ENCODE measurements around the gene LEUTX. TPM values are rescaled to one million over a fixed set of nuclear protein-coding genes. Genes with fewer than 3 reads are reported as not detected.

Gene LEUTX
- total RNA-seq, 1 donor from 2014 or later, result not detected

DNA sequence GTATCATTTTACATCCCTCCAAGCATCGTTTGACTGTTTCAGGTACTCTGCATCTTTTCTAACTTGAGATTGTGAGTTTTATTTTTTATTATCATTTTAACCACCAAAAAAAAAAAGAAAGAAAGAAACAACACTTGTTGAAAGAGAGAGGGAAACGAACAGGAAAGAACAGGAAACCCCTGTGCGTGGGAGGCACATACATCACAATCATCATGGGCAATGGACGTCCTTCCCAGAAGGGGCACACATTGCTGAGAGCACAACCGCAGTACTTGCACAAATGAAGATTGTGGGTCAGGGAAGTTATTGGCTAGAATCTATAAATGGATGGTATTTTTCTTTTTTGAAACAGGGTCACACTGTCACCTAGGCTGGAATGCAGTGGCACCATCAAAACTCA is 42.6 kb upstream of the LEUTX start:
- H3K27me3 ChIP-seq (ENCODE audit: low read depth), result no peaks in the 10 kb centered on the region
- H3K4me3 ChIP-seq, result no peak overlapping the region
- H3K27ac ChIP-seq, result no peak overlapping the region
- H3K4me1 ChIP-seq, result no peaks in the 10 kb centered on the region
- intact Hi-C loops (cut with DNase I), result no loop called here
- TF ChIP-seq, protein P1, sequence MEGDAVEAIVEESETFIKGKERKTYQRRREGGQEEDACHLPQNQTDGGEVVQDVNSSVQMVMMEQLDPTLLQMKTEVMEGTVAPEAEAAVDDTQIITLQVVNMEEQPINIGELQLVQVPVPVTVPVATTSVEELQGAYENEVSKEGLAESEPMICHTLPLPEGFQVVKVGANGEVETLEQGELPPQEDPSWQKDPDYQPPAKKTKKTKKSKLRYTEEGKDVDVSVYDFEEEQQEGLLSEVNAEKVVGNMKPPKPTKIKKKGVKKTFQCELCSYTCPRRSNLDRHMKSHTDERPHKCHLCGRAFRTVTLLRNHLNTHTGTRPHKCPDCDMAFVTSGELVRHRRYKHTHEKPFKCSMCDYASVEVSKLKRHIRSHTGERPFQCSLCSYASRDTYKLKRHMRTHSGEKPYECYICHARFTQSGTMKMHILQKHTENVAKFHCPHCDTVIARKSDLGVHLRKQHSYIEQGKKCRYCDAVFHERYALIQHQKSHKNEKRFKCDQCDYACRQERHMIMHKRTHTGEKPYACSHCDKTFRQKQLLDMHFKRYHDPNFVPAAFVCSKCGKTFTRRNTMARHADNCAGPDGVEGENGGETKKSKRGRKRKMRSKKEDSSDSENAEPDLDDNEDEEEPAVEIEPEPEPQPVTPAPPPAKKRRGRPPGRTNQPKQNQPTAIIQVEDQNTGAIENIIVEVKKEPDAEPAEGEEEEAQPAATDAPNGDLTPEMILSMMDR (IDR thresholded peaks at IDR 0.05), result no peak
- H3K9me3 ChIP-seq, result no peaks in the 10 kb centered on the region
- no peaks in the 10 kb centered on the region for H3K36me3 ChIP-seq
- ATAC-seq (no peak), DNase-seq (no peak)

DNA sequence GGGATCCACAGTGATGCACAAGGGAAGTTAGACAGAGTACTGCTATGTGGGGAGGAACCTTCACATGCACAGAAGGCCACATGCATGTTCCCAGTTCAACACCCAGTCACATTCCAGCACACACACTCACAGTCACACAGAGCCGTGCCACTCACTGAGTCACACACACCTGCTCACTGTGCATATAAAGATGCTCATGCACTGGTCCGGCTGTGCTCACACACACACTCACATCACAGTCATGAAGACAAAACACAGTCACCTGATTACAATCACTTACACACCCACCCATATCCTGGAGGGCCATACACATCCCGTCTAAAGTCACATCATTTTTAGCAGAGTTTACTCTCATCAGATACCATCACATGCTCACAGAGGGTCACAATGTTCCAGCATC is 41.3 kb upstream of the LEUTX start:
- TF ChIP-seq, protein P1 (IDR thresholded peaks at IDR 0.05), result no peak
- intact Hi-C loops (cut with DNase I), result no loop called here
- no peak for DNase-seq
- Histone ChIP-seq H3K27me3 (ENCODE audit: low read depth) (no peaks in the 10 kb centered on the region), H3K4me1 (no peaks in the 10 kb centered on the region), H3K9me3 (no peaks in the 10 kb centered on the region), H3K4me3 (no peak overlapping the region), H3K36me3 (no peaks in the 10 kb centered on the region), H3K27ac (no peak overlapping the region)
- ATAC-seq, result no peak

DNA sequence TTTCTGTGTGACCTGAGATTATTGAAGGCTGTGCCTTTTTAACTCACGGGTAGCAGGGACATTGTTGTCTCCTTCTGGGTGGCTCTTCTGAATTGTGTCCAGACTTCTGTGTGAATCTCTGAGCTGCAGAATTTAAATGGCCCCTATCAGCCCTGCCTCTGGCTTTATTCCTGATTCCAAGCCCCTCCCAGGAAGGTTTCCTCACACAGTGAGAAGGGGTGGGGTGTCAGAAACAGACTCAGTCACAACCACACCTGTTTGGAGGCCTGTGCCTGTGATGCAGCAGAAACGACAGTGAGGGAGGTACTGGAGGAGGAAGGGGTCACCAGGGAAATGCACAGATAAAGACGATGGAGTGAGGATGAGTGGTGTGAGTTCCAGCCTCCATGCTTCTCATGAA is 40.8 kb upstream of the LEUTX start, which contains the start of gene CLC:
Gene CLC, minus strand, starts transcription at position 139 of the 400 bp plus-strand sequence. Its CDS starts 77 bp downstream, at position 62.
- Histone ChIP-seq H3K27me3 (ENCODE audit: low read depth) (no peaks in the 10 kb centered on the region), H3K9me3 (no peaks in the 10 kb centered on the region), H3K36me3 (no peaks in the 10 kb centered on the region), H3K4me1 (no peaks in the 10 kb centered on the region), H3K4me3 (no peak within 1 kb of the TSS), H3K27ac (no peak within 1 kb of the TSS)
- TF ChIP-seq, protein P1 (IDR thresholded peaks at IDR 0.05), result no peak
- no peak for DNase-seq
- ATAC-seq, result no peak
- intact Hi-C loops (cut with DNase I), result no loop called here

DNA sequence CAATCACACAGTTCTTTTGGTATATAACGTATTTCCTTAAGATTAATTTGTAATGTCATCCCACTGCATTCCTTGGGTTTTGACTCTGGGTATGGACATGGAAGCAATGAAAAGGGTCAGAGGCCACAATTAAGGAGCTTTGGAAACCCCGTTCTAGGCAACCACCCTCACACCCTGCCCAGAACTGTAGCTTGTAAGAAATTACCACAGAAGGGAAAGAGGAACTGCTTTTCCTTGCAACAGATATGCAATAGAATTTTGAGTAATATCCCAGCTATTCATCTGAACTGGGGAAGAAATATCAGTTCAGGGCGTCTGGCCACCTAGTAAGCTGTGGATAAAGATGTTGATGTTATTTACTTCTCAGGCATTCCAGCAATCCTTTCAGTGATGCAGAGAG is 39.8 kb upstream of the LEUTX start:
- TF ChIP-seq, protein P1 (IDR thresholded peaks at IDR 0.05), result no peak
- H3K36me3 ChIP-seq, result no peaks in the 10 kb centered on the region
- DNase-seq, result no peak
- H3K9me3 ChIP-seq, result no peaks in the 10 kb centered on the region
- no peaks in the 10 kb centered on the region for H3K27me3 ChIP-seq (ENCODE audit: low read depth)
- intact Hi-C loops (cut with DNase I), result no loop called here
- H3K4me3 ChIP-seq, result no peak overlapping the region
- H3K4me1 ChIP-seq, result no peaks in the 10 kb centered on the region
- ATAC-seq, result peak; percentile 40 to 43
- H3K27ac ChIP-seq, result no peak overlapping the region

DNA sequence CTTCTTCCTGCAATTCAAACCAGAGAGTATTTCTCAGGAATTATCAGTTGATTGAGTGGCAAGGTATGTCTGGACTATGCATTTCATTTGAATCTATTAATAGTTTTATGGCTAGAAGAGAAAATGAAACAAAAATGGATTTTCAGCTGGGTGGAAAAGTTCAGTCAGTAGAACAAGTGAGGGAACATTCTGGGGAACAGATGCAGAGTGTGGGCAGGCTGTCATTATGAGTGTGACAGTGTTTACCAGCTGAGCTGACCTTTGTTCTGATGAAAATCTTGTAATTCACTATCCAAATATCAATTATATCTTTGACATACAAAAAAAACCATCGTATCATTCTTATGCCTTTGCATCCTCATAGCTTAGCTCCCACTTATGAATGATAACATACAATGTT is 38.3 kb upstream of the LEUTX start:
- H3K27ac ChIP-seq, result no peak overlapping the region
- H3K4me3 ChIP-seq, result no peak overlapping the region
- no peaks in the 10 kb centered on the region for H3K9me3 ChIP-seq
- H3K27me3 ChIP-seq (ENCODE audit: low read depth), result no peaks in the 10 kb centered on the region
- DNase-seq (no peak), ATAC-seq (no peak)
- intact Hi-C loops (cut with DNase I), result no loop called here
- no peaks in the 10 kb centered on the region for H3K36me3 ChIP-seq
- TF ChIP-seq, protein P1 (IDR thresholded peaks at IDR 0.05), result no peak
- H3K4me1 ChIP-seq, result no peaks in the 10 kb centered on the region

DNA sequence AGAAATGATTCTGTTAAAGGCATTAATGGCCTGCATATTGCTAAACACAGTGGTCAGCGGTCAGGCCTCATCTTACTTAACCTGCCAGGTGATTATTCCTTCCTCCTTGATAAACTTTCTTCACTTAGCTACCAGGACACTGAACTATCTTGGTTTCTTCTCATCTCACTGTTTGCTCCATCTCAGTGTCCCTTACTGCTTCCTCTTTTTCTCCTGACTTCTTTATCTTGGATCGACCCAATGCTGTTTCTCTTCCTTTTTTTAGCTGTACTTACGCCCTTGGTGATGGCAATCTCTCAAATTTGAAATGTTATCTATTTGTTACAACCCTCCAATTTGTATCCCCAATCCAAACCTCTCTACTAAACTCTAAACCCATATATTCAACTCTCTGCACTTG is 33.0 kb upstream of the LEUTX start:
- H3K9me3 ChIP-seq, result no peaks in the 10 kb centered on the region
- H3K27me3 ChIP-seq (ENCODE audit: low read depth), result peaks cover 7% of the 10 kb centered on the region
- H3K4me3 ChIP-seq, result no peak overlapping the region
- ATAC-seq (peak in 1 of 2 donors; percentile 48), DNase-seq (no peak)
- intact Hi-C loops (cut with DNase I), result no loop called here
- TF ChIP-seq, protein P1 (IDR thresholded peaks at IDR 0.05), result no peak
- H3K4me1 ChIP-seq, result no peaks in the 10 kb centered on the region
- H3K36me3 ChIP-seq, result no peaks in the 10 kb centered on the region
- no peak overlapping the region for H3K27ac ChIP-seq

Data from lower lobe of right lung (tissue), 2 donors.